ENCODE measurements around the gene ABI3BP.

GRCh38 chr3:100954199-100954935, 38.9 kb downstream of the ABI3BP start:
- TF ChIP-seq GATA3 (IDR thresholded peaks at IDR 0.05; ENCODE audit: low read depth, low read length) (no peak), GATA2 (IDR thresholded peaks at IDR 0.05; ENCODE audit: low read depth, low read length) (no peak)

All from SH-SY5Y (cell line).